KMS-11 (cell line): ENCODE results near the gene SCN4A.
"Not testable (repeated sequence)": the region's sequence is repeated elsewhere in the genome, so short reads cannot be mapped to it uniquely, and the experiment has no call there.

ENCODE experiments used
- H2AFZ ChIP-seq: fragments of 200-600 bp; sonication (generic); 2 replicates; pipeline ENCODE4 v1.6.1; 2016; ENCODE audit warnings: antibody characterized with exemption, mixed run types, low read depth
- H3K27ac ChIP-seq: fragments of 200-600 bp; sonication (generic); 2 replicates; pipeline ENCODE4 v1.6.1; 2016; ENCODE audit warnings: mild to moderate bottlenecking, mixed run types
- H3K27me3 ChIP-seq: fragments of 200-600 bp; sonication (generic); 2 replicates; pipeline ENCODE4 v1.6.1; 2017; ENCODE audit warnings: mild to moderate bottlenecking, low read depth, mixed run types, moderate library complexity; ENCODE audit not compliant: insufficient read depth
- H3K36me3 ChIP-seq: fragments of 200-600 bp; sonication (generic); 2 replicates; pipeline ENCODE4 v1.6.1; 2017; ENCODE audit warnings: mild to moderate bottlenecking, mixed run types; ENCODE audit not compliant: insufficient read depth
- H3K4me1 ChIP-seq: fragments of 200-600 bp; sonication (generic); 2 replicates; pipeline ENCODE4 v1.6.1; 2016; ENCODE audit warnings: mild to moderate bottlenecking, low read depth, mixed run types; ENCODE audit not compliant: poor library complexity, severe bottlenecking
- H3K4me2 ChIP-seq: fragments of 200-600 bp; sonication (generic); 2 replicates; pipeline ENCODE4 v1.7.0; 2016; ENCODE audit warnings: mild to moderate bottlenecking, mixed run types
- H3K4me3 ChIP-seq: fragments of 200-600 bp; sonication (generic); IDR thresholded peaks from 2 replicates; pipeline ENCODE4 v1.6.1; 2017; ENCODE audit warnings: low read depth, low read length, mixed read lengths; ENCODE audit not compliant: insufficient read depth
- H3K79me2 ChIP-seq: fragments of 200-600 bp; sonication (generic); 2 replicates; pipeline ENCODE4 v1.6.1; 2016; ENCODE audit warnings: low read depth, mixed run types; ENCODE audit not compliant: insufficient read depth
- H3K9ac ChIP-seq: fragments of 200-600 bp; sonication (generic); 2 replicates; pipeline ENCODE4 v1.6.1; 2016; ENCODE audit warnings: mild to moderate bottlenecking, mixed run types
- H4K20me1 ChIP-seq: fragments of 200-600 bp; sonication (generic); 2 replicates; pipeline ENCODE4 v1.6.1; 2016; ENCODE audit warnings: mild to moderate bottlenecking, mixed run types; ENCODE audit not compliant: insufficient read depth
- TF ChIP-seq, protein P1 (sequence below): fragments of 200-600 bp; sonication (generic); conservative IDR thresholded peaks from 2 replicates; pipeline ENCODE4 v1.6.1; 2017; ENCODE audit warnings: low read depth, mild to moderate bottlenecking, antibody characterized with exemption, low read length, moderate library complexity, mixed read lengths

SCN4A gene

DNA sequence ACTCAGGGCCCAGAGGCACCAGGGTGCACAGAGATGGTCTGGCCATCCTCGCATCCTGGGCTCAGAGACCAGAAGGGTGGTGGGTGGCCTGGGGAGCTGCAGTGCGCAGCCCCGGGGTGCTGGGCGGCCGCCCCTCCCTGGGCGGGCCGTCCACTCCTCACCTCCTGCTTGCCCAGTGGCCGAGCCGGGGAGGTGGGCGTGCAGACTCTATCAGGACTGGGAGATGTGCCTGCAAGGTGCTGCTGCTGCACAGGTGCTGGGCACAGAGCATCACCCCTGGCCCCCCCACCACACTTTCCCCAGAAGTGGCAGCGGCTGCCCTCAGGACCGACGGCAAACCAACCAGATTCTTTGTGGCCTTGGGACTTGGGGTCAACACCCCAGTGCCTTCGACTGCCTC lies at the start of gene SCN4A:
SCN4A (minus strand) TSS at position 123 of the 400 bp plus-strand sequence; CDS start at position 46, 77 bp downstream.
- no peaks in the 10 kb centered on the region for H3K79me2 ChIP-seq
- H3K9ac ChIP-seq = no peak within 1 kb of the TSS
- H2AFZ ChIP-seq = no peak within 1 kb of the TSS
- H3K4me2 ChIP-seq = no peak within 1 kb of the TSS
- TF ChIP-seq, protein P1, sequence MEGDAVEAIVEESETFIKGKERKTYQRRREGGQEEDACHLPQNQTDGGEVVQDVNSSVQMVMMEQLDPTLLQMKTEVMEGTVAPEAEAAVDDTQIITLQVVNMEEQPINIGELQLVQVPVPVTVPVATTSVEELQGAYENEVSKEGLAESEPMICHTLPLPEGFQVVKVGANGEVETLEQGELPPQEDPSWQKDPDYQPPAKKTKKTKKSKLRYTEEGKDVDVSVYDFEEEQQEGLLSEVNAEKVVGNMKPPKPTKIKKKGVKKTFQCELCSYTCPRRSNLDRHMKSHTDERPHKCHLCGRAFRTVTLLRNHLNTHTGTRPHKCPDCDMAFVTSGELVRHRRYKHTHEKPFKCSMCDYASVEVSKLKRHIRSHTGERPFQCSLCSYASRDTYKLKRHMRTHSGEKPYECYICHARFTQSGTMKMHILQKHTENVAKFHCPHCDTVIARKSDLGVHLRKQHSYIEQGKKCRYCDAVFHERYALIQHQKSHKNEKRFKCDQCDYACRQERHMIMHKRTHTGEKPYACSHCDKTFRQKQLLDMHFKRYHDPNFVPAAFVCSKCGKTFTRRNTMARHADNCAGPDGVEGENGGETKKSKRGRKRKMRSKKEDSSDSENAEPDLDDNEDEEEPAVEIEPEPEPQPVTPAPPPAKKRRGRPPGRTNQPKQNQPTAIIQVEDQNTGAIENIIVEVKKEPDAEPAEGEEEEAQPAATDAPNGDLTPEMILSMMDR = no peak
- no peaks in the 10 kb centered on the region for H3K36me3 ChIP-seq
- H3K4me3 ChIP-seq = no peak within 1 kb of the TSS
- no peaks in the 10 kb centered on the region; the same call in 1 of the 2 replicates for H3K27me3 ChIP-seq
- H3K27ac ChIP-seq = no peak within 1 kb of the TSS
- H4K20me1 ChIP-seq = no peaks in the 10 kb centered on the region
- no peaks in the 10 kb centered on the region for H3K4me1 ChIP-seq

DNA sequence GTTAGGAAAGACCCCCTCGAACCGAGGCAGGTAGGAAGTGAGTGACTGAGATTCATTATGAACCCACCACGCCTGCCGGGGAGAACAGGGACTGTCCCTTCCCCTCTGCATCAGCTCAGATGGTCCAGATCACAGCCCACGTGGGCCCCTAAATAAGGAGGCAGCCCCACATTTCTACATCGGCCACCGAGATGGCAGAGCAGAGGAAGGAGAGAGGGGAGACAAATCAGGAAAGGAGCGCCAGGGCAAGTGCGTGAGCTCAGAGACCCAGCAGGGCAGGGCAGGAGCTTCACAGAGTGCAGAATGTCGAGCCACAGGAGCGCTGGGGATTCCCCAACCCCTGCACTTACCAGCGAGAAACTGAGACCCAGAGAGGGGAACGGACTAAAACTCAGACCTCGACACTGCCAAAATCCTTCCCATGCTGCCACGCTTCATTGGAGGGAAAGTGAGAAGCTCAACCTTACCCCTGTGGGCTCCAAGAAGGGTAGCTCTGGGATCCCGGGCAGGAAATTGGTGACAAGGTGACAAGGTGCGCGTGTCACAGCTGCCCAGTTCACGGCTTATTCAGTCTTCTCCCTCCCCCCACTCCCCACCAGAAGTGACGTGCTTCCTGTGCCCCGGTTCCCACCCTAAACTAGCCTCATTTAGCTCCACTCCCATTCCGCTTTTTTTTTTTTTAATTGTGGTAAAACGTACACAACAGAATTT lies 47.5 kb upstream of the SCN4A start, which contains the start of gene ICAM2:
ICAM2 (minus strand) TSS at position 578 of the 711 bp plus-strand sequence. CDS start 13,942 bp downstream, outside the sequence.
- H4K20me1 ChIP-seq = no peaks in the 10 kb centered on the region
- TF ChIP-seq, protein P1 = no peak
- no peak within 1 kb of the TSS for H3K4me3 ChIP-seq
- no peaks in the 10 kb centered on the region for H3K27me3 ChIP-seq
- H2AFZ ChIP-seq = peak within 1 kb of the TSS; percentile 86
- peaks cover 39% of the 10 kb centered on the region for H3K4me1 ChIP-seq
- no peaks in the 10 kb centered on the region for H3K36me3 ChIP-seq
- peak within 1 kb of the TSS; percentile 87 for H3K27ac ChIP-seq
- H3K79me2 ChIP-seq = no peaks in the 10 kb centered on the region; the same call in 1 of the 2 replicates
- H3K4me2 ChIP-seq = peak within 1 kb of the TSS; percentile 54
- peak within 1 kb of the TSS; percentile 84 for H3K9ac ChIP-seq

DNA sequence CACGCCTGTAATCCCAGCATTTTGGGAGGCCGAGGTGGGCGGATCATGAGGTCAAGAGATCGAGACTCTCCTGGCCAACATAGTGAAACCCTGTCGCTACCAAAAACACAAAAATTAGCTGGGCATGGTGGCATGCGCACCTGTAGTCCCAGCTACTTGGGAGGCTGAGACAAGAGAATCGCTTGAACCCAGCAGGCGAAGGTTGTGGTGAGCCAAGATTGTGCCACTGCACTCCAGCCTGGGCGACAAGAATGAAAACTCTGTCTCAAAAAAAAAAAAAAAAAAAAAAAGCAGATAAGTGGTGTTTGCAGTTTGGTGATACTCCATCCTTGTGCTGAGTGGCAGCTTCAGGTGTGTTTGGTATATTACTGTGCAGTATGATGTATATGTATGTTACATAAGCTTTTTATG lies 46.8 kb upstream of the SCN4A start:
- not testable (repeated sequence) for H3K79me2 ChIP-seq, H3K36me3 ChIP-seq, H3K4me3 ChIP-seq, H3K27me3 ChIP-seq, H4K20me1 ChIP-seq
- H3K9ac ChIP-seq = peak overlapping the region; percentile 84; the same call in 1 of the 2 replicates
- peak overlapping the region; percentile 54 for H3K4me2 ChIP-seq
- peaks cover 45% of the 10 kb centered on the region for H3K4me1 ChIP-seq
- peak overlapping the region; percentile 87 for H3K27ac ChIP-seq
- H2AFZ ChIP-seq = peak overlapping the region; percentile 86

DNA sequence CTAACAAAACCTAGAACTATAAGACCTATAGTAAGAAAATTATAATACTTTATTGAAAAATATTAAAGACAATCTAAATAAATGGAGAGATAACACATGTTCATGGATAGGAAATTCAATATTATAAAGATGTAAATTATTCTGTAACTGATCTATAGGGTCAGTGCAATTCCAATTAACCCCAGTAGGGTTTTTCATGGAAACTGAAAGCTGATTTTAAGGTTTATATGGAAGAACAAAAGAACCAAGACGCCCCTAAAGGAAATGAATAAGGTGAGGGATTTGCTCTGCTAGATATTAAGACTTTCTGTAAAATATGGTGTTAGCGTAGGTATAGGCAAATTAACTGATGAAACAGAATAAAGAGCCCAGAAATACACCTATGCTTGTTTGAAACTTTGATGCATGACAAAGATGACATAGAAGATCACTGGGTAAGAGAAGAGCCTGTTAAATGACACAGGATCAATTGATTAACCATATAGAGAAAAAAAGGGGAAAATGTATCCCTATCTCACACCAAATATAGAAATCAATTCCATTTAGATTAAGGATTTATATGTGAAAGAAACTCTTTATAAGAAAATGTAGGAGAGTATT lies 44.8 kb upstream of the SCN4A start:
- no peak overlapping the region for H3K4me3 ChIP-seq
- no peaks in the 10 kb centered on the region; the same call in 1 of the 2 replicates for H3K79me2 ChIP-seq
- no peak overlapping the region for H3K27ac ChIP-seq
- H4K20me1 ChIP-seq = no peaks in the 10 kb centered on the region
- H2AFZ ChIP-seq = no peak overlapping the region
- H3K4me2 ChIP-seq = no peak overlapping the region
- no peak overlapping the region for H3K9ac ChIP-seq
- H3K36me3 ChIP-seq = no peaks in the 10 kb centered on the region
- TF ChIP-seq, protein P1 = peak; percentile 48
- H3K27me3 ChIP-seq = no peaks in the 10 kb centered on the region
- H3K4me1 ChIP-seq = peaks cover 45% of the 10 kb centered on the region
